ENCODE data around the gene SYK.
A peak's percentile ranks its signal among the peaks of the same experiment; 100 is the strongest.
"Not testable (repeated sequence)": the region's sequence is repeated elsewhere in the genome, so short reads cannot be mapped to it uniquely, and the experiment has no call there.

The SYK gene

DNA sequence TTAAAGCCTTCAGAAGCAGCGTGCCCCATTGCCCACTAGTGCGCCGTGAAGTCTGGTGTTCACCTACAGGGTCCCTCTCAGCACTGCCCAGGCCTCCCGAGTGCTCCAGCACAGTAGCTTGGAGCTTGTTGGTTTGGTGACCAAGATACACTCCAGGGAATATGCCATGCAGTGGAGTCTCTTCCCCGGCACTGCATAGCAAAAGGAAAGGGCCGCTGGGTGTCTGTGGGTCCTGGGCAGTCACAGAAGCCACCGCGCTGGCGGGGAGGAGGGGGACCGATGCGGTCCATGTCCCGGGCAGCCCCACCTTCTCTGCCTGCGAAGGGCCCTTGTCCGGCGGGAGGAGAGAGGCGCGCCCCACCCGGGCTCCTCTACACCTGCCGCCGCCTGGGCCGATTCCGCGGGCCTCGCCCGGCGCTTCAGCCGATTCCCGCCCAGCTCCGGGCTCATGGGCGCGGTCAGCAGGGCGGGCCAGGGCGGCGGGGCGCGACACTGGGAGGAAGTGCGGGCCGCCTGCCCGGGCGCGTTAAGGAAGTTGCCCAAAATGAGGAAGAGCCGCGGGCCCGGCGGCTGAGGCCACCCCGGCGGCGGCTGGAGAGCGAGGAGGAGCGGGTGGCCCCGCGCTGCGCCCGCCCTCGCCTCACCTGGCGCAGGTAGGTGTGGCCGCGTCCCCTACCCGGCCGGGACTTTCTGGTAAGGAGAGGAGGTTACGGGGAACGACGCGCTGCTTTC is at the start of gene SYK:
SYK (plus strand) TSS at position 579 of the 732 bp plus-strand sequence. CDS start 42,080 bp downstream, outside the sequence.
- no peak for DNase-seq

GRCh38 chr9:90755514-90756371 is 45.9 kb upstream of the SYK start:
- peak; percentile 75 for DNase-seq

DNA sequence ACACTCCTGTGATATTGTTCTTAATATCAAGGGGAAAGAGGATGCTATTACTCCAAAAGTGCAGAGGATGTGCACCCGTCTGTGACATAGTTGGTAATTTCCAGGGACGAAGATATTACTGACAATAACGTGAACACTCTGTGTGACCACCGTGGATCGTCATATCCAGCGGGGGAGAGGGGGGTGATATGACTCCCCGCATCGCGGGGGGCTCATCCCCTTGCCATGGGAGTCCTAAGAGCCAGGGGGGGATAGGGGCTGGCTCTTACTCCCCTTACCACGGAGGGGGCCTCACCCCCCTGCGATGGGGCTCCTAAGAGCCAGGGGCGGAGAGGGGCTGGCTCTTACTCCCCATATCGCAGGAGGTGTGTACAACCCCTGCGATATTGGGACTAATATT is 41.0 kb upstream of the SYK start:
- DNase-seq = not testable (repeated sequence)

DNA sequence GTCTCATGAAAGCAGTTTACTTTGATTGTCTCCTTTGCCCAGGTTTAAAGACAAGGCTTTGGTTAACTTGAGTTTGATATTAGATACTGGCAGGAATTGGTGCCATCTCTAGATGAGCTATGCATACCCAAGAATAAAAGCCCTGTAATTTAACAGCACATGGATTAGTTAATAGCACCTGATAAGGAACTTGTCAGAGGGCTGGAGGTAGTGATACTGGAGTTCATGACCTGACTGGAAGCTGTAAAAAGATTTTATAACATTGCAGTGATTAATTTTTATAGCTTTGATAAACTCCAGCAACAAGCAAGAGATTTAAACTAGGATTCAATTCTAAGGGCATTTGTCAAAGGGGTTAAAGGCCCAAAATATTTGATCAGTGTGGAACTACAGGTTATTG is 34.9 kb upstream of the SYK start:
- no peak for DNase-seq

DNA sequence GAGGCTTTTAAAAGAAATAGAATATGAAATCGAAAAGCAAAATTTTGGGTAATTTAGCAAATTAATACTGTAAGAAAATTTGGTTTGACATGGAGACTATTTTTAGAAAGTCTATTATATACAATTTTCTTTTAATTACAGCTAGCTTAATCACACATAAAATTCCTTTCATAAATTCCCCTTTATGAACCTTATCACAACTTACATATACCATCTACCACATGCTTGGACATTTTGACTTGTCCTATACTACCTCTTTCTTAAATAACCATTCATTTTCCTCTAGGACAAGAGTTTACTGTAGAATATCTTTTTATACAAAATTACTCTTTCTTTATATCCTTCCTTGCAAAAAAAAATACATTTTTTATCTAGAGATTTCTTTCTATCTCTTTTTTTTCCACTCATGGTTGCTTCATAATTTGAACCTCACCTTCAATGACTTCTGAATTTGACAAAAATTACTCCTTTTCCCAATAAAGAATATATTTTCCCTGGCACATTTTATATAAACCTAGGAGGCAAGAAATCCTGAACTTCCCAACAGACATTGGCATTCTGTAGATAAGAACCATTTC is 34.0 kb upstream of the SYK start:
- DNase-seq = no peak

GRCh38 chr9:90770182-90770738 is 31.4 kb upstream of the SYK start:
- DNase-seq = no peak

DNA sequence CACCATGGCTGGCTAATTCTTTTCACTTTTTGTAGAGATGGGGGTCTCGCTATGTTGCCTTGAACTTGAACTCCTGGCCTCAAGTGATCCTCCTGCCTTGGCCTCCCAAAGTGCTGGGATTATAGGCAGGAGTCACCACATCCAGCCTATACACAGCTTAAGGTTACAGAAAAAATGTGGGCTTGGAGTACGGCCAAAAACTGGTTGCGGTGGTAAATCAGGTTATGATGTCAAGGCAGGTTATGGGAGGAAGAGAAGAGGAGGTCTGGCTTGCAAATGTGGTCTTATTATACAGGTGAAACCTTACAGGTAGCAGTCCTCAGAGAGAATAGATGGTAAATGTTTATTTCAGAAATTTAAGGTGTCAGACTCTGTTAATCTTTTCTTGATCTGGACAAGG is 30.7 kb upstream of the SYK start:
- no peak for DNase-seq

- DNase-seq = no peak
These were observed 29.2 kb upstream of the SYK start for GRCh38 chr9:90772386-90772785.

- no peak for DNase-seq
These were observed 28.0 kb upstream of the SYK start for GRCh38 chr9:90773617-90774016.

GRCh38 chr9:90774071-90774470 is 27.5 kb upstream of the SYK start:
- no peak for DNase-seq

- no peak for DNase-seq
These were observed 26.9 kb upstream of the SYK start for GRCh38 chr9:90774682-90775081.

DNA sequence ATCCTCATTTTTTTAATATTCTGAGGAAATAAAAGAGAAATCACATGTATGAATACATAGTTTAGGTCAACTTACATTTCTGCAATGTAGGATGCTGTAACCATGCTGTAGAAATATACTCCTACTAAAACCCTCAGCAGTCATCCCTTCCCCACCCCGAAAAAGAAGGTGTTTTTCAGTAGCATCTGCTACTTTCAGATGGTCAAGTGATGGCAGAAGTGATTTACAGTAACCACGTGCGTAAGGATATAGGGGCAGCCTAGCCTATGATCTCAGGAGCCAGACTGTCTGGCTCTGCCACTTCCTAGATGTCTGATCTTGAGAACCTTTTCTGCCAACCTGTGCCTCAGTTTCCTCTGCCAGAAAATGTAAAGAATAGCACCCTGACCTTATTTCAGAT is 26.0 kb upstream of the SYK start:
- DNase-seq = no peak

GRCh38 chr9:90778746-90779145 is 22.9 kb upstream of the SYK start:
- no peak for DNase-seq

- DNase-seq = no peak
These were observed 18.1 kb upstream of the SYK start for GRCh38 chr9:90783552-90783951.

- no peak for DNase-seq
These were observed 17.7 kb upstream of the SYK start for GRCh38 chr9:90783964-90784363.

DNA sequence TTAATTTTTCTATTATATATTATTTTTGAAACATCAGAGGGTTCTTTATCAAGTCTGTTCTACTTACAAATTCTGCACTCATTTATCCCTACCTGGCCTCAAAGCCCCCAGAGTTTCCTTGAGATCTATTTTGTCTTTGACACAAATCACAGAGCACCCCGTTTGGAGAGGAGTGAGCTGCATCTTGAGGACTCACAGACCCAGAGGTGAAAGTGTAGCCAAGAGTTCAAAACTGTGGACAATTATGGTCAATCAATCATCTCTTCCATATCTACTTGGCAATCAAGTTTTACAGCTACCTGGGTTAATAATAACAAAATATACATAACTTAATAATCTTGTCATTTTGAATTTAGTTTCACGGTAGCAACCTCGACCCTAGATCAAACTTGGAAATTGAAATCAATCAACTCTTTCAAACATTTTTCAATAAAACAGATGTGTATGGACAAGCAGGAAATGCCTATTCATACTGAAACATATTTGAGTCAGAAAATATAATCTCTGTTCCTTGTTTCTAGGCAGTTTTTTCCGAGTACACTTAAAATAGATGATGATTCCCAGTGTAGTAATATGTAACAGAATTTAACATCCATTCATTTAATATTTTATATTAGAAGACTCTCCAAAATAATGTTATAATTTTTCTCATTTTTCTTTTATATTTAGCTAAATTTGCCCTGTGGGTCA is 13.7 kb upstream of the SYK start:
- DNase-seq = no peak

GRCh38 chr9:90788527-90788926 is 13.1 kb upstream of the SYK start:
- not testable (repeated sequence) for DNase-seq

DNA sequence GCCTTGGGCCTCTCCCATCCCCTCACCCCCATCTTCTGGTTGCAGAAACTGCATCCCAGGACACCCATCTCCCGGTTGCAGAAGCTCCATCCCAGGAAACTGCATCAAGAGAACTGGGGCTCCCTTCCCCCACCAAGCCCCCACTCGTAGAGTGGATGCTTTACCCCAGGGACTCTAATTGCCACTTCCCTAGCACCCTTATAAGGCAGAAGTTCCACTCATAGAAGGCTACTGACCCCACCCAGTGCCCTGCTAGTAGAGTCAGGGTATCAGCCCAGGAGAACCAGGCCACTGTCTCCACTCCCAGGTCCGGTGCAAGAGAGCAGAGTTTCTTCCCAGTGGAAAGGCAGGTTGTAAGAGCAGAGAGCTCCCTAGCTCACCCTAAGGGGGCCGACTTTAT is 12.2 kb upstream of the SYK start:
- DNase-seq = no peak

DNA sequence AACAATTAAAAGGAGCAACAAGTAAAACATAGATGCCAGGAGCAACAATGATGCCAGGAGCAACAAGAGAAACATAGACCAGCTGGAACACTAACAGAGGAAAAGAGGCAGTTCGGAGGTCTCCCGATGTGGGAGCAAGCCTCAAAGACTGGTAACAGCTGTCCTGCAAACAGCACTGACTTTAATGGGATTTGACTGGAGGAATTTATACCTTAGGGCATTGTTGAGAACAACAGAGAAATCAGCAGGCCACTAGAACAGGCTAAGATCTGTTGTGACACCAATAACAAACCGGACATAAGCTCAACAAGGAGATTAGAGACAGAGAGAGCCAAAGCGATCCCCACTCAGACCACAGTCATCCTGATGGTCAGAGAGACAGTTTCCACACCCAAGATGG is 11.8 kb upstream of the SYK start:
- no peak for DNase-seq

- DNase-seq = not testable (repeated sequence)
These were observed 8.6 kb upstream of the SYK start for GRCh38 chr9:90793024-90793423.

DNA sequence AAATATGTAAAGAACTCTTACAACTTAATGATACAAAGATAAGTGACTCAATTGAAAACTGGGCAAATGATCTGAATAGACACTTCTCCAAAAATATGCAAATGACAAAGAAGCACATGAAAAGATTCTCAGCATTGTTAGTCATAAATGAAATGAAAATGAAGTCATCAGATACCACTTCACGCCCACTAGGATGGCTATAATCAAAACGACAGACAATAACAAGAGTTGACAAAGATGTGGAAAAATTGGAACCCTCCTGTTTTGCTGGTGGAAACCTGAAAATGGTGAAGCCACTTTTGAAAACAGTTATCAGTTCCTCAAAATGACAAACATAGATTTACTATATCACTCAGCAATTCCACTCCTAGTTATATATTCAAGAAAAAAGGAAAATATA is 7.9 kb upstream of the SYK start:
- DNase-seq = no peak

- no peak for DNase-seq
These were observed 6.5 kb upstream of the SYK start for GRCh38 chr9:90795084-90795483.

DNA sequence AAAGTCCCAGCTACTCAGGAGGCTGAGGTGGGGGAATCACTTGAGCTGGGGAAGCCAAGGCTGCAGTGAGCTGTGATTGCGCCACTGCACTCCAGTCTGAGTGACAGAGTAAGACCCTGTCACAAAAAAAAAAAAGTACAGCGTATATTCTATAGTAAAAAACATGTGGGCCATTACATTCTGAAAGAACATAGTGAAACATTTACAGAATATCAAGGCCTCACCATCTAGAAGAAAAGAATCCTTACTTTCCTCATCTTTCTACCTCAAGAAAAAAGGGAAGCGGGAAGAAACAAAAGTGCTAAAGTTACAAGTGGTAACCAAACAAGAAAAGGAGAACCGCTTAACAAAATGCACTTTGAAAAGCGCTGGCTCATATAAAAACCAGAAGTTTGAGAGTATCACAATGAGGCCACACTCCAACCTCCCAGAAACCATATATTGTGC is 5.7 kb upstream of the SYK start:
- DNase-seq = no peak
